NT2/D1 (cell line): Measurements from ENCODE around the gene NUDT7.

Experiments
- DNase-seq: peaks from one replicate; pipeline ENCODE4 v3.0.0-alpha.2; 2011; ENCODE audit warnings: low read depth, low spot score
- H3K27me3 ChIP-seq: 2 replicates; pipeline ENCODE4 v1.6.0; 2011; ENCODE audit warnings: mild to moderate bottlenecking; ENCODE audit not compliant: insufficient read length, insufficient read depth
- H3K36me3 ChIP-seq: 2 replicates; pipeline ENCODE4 v1.6.1; 2011; ENCODE audit warnings: mild to moderate bottlenecking, low read length, mixed read lengths; ENCODE audit not compliant: insufficient read depth, insufficient read length
- H3K4me1 ChIP-seq: 2 replicates; pipeline ENCODE4 v1.5.1; 2011; ENCODE audit not compliant: insufficient read depth, insufficient read length
- H3K4me3 ChIP-seq: 2 replicates; pipeline ENCODE4 v1.5.1; 2011; ENCODE audit warnings: low read depth; ENCODE audit not compliant: insufficient read length
- H3K9ac ChIP-seq: 2 replicates; pipeline ENCODE4 v1.6.0; 2011; ENCODE audit warnings: low read depth; ENCODE audit not compliant: insufficient read length
- H3K9me3 ChIP-seq: 2 replicates; pipeline ENCODE4 v1.5.1; 2011; ENCODE audit warnings: mild to moderate bottlenecking, low read length; ENCODE audit not compliant: insufficient read depth
- SUZ12 ChIP-seq: IDR thresholded peaks from 2 replicates; pipeline ENCODE4 v1.6.1; 2011; ENCODE audit not compliant: insufficient read length, insufficient read depth; ENCODE audit errors: extremely low read depth
- YY1 ChIP-seq: IDR thresholded peaks from 2 replicates; pipeline ENCODE4 v1.6.1; 2011; ENCODE audit not compliant: insufficient read length, insufficient read depth
- ZNF274 ChIP-seq: IDR thresholded peaks from 2 replicates; pipeline ENCODE4 v1.6.1; 2011; ENCODE audit warnings: mild to moderate bottlenecking, low read depth, low read length

The NUDT7 gene

GRCh38 chr16:77722309-77723107 is at the start of gene NUDT7:
NUDT7 (plus strand) TSS chr16:77722514; CDS start chr16:77722583, 69 bp downstream.
- DNase-seq = peak; percentile 98
- Histone ChIP-seq H3K9me3 (no peaks in the 10 kb centered on the region; the same call in 1 of the 2 replicates), H3K4me3 (peak within 1 kb of the TSS; percentile 75), H3K4me1 (no peaks in the 10 kb centered on the region), H3K36me3 (peaks cover 9% of the 10 kb centered on the region), H3K9ac (peak within 1 kb of the TSS; percentile 91), H3K27me3 (no peaks in the 10 kb centered on the region)
- TF ChIP-seq ZNF274 (no peak), YY1 (no peak), SUZ12 (no peak)

GRCh38 chr16:77674888-77675287 is 47.4 kb upstream of the NUDT7 start:
- Histone ChIP-seq H3K4me3 (no peak overlapping the region), H3K9ac (no peak overlapping the region), H3K27me3 (no peaks in the 10 kb centered on the region), H3K4me1 (no peaks in the 10 kb centered on the region), H3K36me3 (no peaks in the 10 kb centered on the region), H3K9me3 (peaks cover 6% of the 10 kb centered on the region; the same call in 1 of the 2 replicates)
- no peak for DNase-seq
- TF ChIP-seq ZNF274 = no peak
- no peak for TF ChIP-seq YY1
- no peak for TF ChIP-seq SUZ12

GRCh38 chr16:77675464-77676324 is 46.6 kb upstream of the NUDT7 start:
- peaks cover 6% of the 10 kb centered on the region; the same call in 1 of the 2 replicates for H3K9me3 ChIP-seq
- H3K36me3 ChIP-seq = no peaks in the 10 kb centered on the region
- H3K9ac ChIP-seq = no peak overlapping the region
- H3K4me1 ChIP-seq = no peaks in the 10 kb centered on the region
- no peak overlapping the region for H3K4me3 ChIP-seq
- no peak for TF ChIP-seq YY1
- no peak for TF ChIP-seq ZNF274
- no peak for TF ChIP-seq SUZ12
- no peaks in the 10 kb centered on the region for H3K27me3 ChIP-seq
- DNase-seq = peak; percentile 85

GRCh38 chr16:77677129-77677528 is 45.2 kb upstream of the NUDT7 start:
- TF ChIP-seq YY1 (no peak), SUZ12 (no peak), ZNF274 (no peak)
- Histone ChIP-seq H3K27me3 (no peaks in the 10 kb centered on the region), H3K9me3 (peaks cover 6% of the 10 kb centered on the region; the same call in 1 of the 2 replicates), H3K9ac (no peak overlapping the region), H3K4me3 (no peak overlapping the region), H3K4me1 (no peaks in the 10 kb centered on the region), H3K36me3 (no peaks in the 10 kb centered on the region)
- no peak for DNase-seq

GRCh38 chr16:77679391-77679790 is 42.9 kb upstream of the NUDT7 start:
- Histone ChIP-seq H3K4me3 (no peak overlapping the region), H3K9ac (no peak overlapping the region), H3K9me3 (peaks cover 6% of the 10 kb centered on the region; the same call in 1 of the 2 replicates), H3K4me1 (no peaks in the 10 kb centered on the region), H3K36me3 (no peaks in the 10 kb centered on the region), H3K27me3 (no peaks in the 10 kb centered on the region)
- DNase-seq = no peak
- TF ChIP-seq SUZ12 (no peak), YY1 (no peak), ZNF274 (no peak)

GRCh38 chr16:77679901-77680300 is 42.4 kb upstream of the NUDT7 start:
- H3K27me3 ChIP-seq = no peaks in the 10 kb centered on the region
- H3K9me3 ChIP-seq = peaks cover 6% of the 10 kb centered on the region; the same call in 1 of the 2 replicates
- no peaks in the 10 kb centered on the region for H3K36me3 ChIP-seq
- DNase-seq = no peak
- no peak overlapping the region for H3K9ac ChIP-seq
- H3K4me1 ChIP-seq = no peaks in the 10 kb centered on the region
- TF ChIP-seq ZNF274 = no peak
- no peak for TF ChIP-seq SUZ12
- TF ChIP-seq YY1 = no peak
- no peak overlapping the region for H3K4me3 ChIP-seq

- no peak for DNase-seq
- Histone ChIP-seq H3K4me1 (no peaks in the 10 kb centered on the region), H3K9me3 (peaks cover 6% of the 10 kb centered on the region; the same call in 1 of the 2 replicates), H3K4me3 (no peak overlapping the region), H3K9ac (no peak overlapping the region), H3K36me3 (no peaks in the 10 kb centered on the region), H3K27me3 (no peaks in the 10 kb centered on the region)
- TF ChIP-seq YY1 (no peak), SUZ12 (no peak)
These were observed 41.8 kb upstream of the NUDT7 start for GRCh38 chr16:77680496-77680895.
